HG03066 (cell line): ENCODE results near the gene DUSP16.
"Not testable (repeated sequence)": the region's sequence is repeated elsewhere in the genome, so short reads cannot be mapped to it uniquely, and the experiment has no call there.

Source experiments
- ATAC-seq: cut with Tn5 transposase; IDR thresholded peaks from one replicate; pipeline ENCODE4 v1.9.1; 2021; ENCODE audit warnings: low read depth; ENCODE audit not compliant: unreplicated experiment

Gene DUSP16

GRCh38 chr12:12474471-12474928 lies 88.2 kb downstream of the DUSP16 start:
- peak; percentile 21 for ATAC-seq

GRCh38 chr12:12473223-12473622 lies 89.4 kb downstream of the DUSP16 start:
- ATAC-seq = no peak

- ATAC-seq = not testable (repeated sequence)
Observed at GRCh38 chr12:12471982-12472961, 90.4 kb downstream of the DUSP16 start.

- ATAC-seq = no peak
Observed at GRCh38 chr12:12470751-12471306, 91.8 kb downstream of the DUSP16 start.

GRCh38 chr12:12469386-12469785 lies 93.3 kb downstream of the DUSP16 start:
- no peak for ATAC-seq

- ATAC-seq = no peak
Observed at GRCh38 chr12:12468575-12468974, 94.1 kb downstream of the DUSP16 start.

- no peak for ATAC-seq
Observed at GRCh38 chr12:12467688-12468261, 94.9 kb downstream of the DUSP16 start.

- no peak for ATAC-seq
Observed at GRCh38 chr12:12467264-12467663, 95.4 kb downstream of the DUSP16 start.

GRCh38 chr12:12466157-12466556 lies 96.5 kb downstream of the DUSP16 start:
- ATAC-seq = no peak

- ATAC-seq = no peak
Observed at GRCh38 chr12:12465522-12465921, 97.1 kb downstream of the DUSP16 start.

- ATAC-seq = no peak
Observed at GRCh38 chr12:12461923-12462315, 100.7 kb downstream of the DUSP16 start.

GRCh38 chr12:12460935-12461922 lies 101.4 kb downstream of the DUSP16 start:
- ATAC-seq = no peak

- ATAC-seq = no peak
Observed at GRCh38 chr12:12456637-12457036, 106.0 kb downstream of the DUSP16 start.

- no peak for ATAC-seq
Observed at GRCh38 chr12:12454315-12454714, 108.3 kb downstream of the DUSP16 start.

- ATAC-seq = no peak
Observed at GRCh38 chr12:12453635-12454034, 109.0 kb downstream of the DUSP16 start.

- ATAC-seq = no peak
Observed at GRCh38 chr12:12452326-12452902, 110.2 kb downstream of the DUSP16 start.

- no peak for ATAC-seq
Observed at GRCh38 chr12:12451098-12451497, 111.6 kb downstream of the DUSP16 start.

- no peak for ATAC-seq
Observed at GRCh38 chr12:12450043-12450471, 112.6 kb downstream of the DUSP16 start.

- ATAC-seq = no peak
Observed at GRCh38 chr12:12449533-12450025, 113.1 kb downstream of the DUSP16 start.

GRCh38 chr12:12447837-12448236 lies 114.8 kb downstream of the DUSP16 start:
- no peak for ATAC-seq
